ENCODE results near the gene NBEA.
A peak's percentile ranks its signal among the peaks of the same experiment; 100 is the strongest.
"Not testable (repeated sequence)": the region's sequence is repeated elsewhere in the genome, so short reads cannot be mapped to it uniquely, and the experiment has no call there.

The NBEA gene

GRCh38 chr13:34944751-34945150 is 2.7 kb downstream of the NBEA start:
- no peak overlapping the region for H3K4me3 ChIP-seq
- peaks cover 4 to 20% (median 12%) of the 10 kb centered on the region in 10 experiments; a peak in 16 of 20 replicates for H3K4me1 ChIP-seq
- peaks cover 0 to 30% (median 10%) of the 10 kb centered on the region in 11 experiments; a peak in 14 of 22 replicates for H4K20me1 ChIP-seq
- H3K4me2 ChIP-seq, result peak overlapping the region in 3 of 11 experiments; percentile 10 to 85 (median 30); a peak in 4 of 22 replicates
- TF ChIP-seq Cebpa-rat (IDR thresholded peaks at IDR 0.05), result no peak
- H3K36me3 ChIP-seq, result no peaks in the 10 kb centered on the region
- peaks cover 27 to 40% (median 32%) of the 10 kb centered on the region in 11 experiments for H3K27me3 ChIP-seq
- H3K9ac ChIP-seq, result no peak overlapping the region
- no peak overlapping the region for H3K27ac ChIP-seq
- H3K9me3 ChIP-seq (replicated peaks in 1 of 11), result no peaks in the 10 kb centered on the region

GRCh38 chr13:34951528-34951927 is 9.5 kb downstream of the NBEA start:
- no peak for TF ChIP-seq Cebpa-rat (IDR thresholded peaks at IDR 0.05)
- H3K36me3 ChIP-seq, result no peaks in the 10 kb centered on the region; a peak in 1 of 22 replicates
- no peak overlapping the region for H3K4me3 ChIP-seq
- no peak overlapping the region for H3K27ac ChIP-seq
- no peaks in the 10 kb centered on the region for H3K4me1 ChIP-seq
- no peak overlapping the region for H3K4me2 ChIP-seq
- no peak overlapping the region for H3K9ac ChIP-seq
- peaks cover 12 to 18% (median 14%) of the 10 kb centered on the region in 11 experiments for H3K9me3 ChIP-seq (replicated peaks in 1 of 11)
- peaks cover 0 to 8% (median 0%) of the 10 kb centered on the region in 11 experiments; a peak in 1 of 22 replicates for H4K20me1 ChIP-seq
- H3K27me3 ChIP-seq, result no peaks in the 10 kb centered on the region

DNA sequence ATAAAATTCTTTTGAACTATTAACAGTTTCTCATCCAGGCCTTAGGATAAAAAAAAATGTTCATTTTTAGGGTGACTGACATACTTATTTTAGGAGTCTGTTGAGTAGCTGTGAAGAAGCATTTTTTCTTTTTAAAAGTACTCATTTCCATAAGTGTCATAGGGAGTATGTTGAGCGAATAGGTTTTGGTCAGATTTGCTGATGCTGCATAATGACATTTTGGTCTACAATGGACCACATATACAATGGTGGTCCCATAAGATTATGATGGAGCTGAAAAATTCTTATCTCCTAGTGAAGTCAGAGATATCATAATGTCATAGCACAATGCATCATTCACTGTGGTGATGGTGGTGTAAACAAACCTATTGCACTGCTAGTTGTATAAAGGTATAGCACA is 17.4 kb downstream of the NBEA start:
- H3K9ac ChIP-seq, result no peak overlapping the region
- no peaks in the 10 kb centered on the region for H4K20me1 ChIP-seq
- no peak overlapping the region for H3K4me2 ChIP-seq
- H3K4me3 ChIP-seq, result no peak overlapping the region
- H3K4me1 ChIP-seq, result no peaks in the 10 kb centered on the region
- no peak overlapping the region for H3K27ac ChIP-seq
- no peaks in the 10 kb centered on the region for H3K27me3 ChIP-seq
- H3K36me3 ChIP-seq, result no peaks in the 10 kb centered on the region
- no peak for TF ChIP-seq Cebpa-rat (IDR thresholded peaks at IDR 0.05)
- peaks cover 0 to 5% (median 1%) of the 10 kb centered on the region in 11 experiments; a peak in 12 of 22 replicates for H3K9me3 ChIP-seq (replicated peaks in 1 of 11)

GRCh38 chr13:34964558-34964957 is 22.5 kb downstream of the NBEA start:
- TF ChIP-seq Cebpa-rat (IDR thresholded peaks at IDR 0.05), result no peak
- Histone ChIP-seq H3K9me3 (replicated peaks in 1 of 11) (peaks cover under 1 to 5% (median 3%) of the 10 kb centered on the region in 11 experiments; a peak in 17 of 22 replicates), H3K9ac (no peak overlapping the region), H3K4me3 (no peak overlapping the region), H3K4me1 (0 out of 20 replicates have a peak, but pooled peaks cover 0 to 5% (median 0%) of the 10 kb centered on the region in 10 experiments), H3K27me3 (no peaks in the 10 kb centered on the region), H3K4me2 (no peak overlapping the region), H3K36me3 (no peaks in the 10 kb centered on the region), H3K27ac (no peak overlapping the region), H4K20me1 (no peaks in the 10 kb centered on the region)

- Histone ChIP-seq H3K9me3 (replicated peaks in 1 of 11) (peaks cover 14 to 26% (median 21%) of the 10 kb centered on the region in 11 experiments), H3K9ac (no peak overlapping the region), H3K27ac (no peak overlapping the region), H3K4me3 (no peak overlapping the region), H4K20me1 (no peaks in the 10 kb centered on the region), H3K36me3 (no peaks in the 10 kb centered on the region), H3K4me2 (no peak overlapping the region), H3K27me3 (no peaks in the 10 kb centered on the region), H3K4me1 (0 out of 20 replicates have a peak, but pooled peaks cover 0 to 5% (median 0%) of the 10 kb centered on the region in 10 experiments)
- no peak for TF ChIP-seq Cebpa-rat (IDR thresholded peaks at IDR 0.05)
These were observed 25.9 kb downstream of the NBEA start for GRCh38 chr13:34967851-34968562.

GRCh38 chr13:34969539-34969938 is 27.5 kb downstream of the NBEA start:
- H3K27me3 ChIP-seq, H3K4me1 ChIP-seq, H3K4me2 ChIP-seq, H3K9ac ChIP-seq, H3K36me3 ChIP-seq, H3K4me3 ChIP-seq, H3K27ac ChIP-seq, H4K20me1 ChIP-seq: not testable (repeated sequence)
- H3K9me3 ChIP-seq (replicated peaks in 1 of 11), result peaks cover 19 to 31% (median 28%) of the 10 kb centered on the region in 11 experiments

GRCh38 chr13:34970961-34971360 is 28.9 kb downstream of the NBEA start:
- Histone ChIP-seq H3K4me3 (no peak overlapping the region), H3K27ac (no peak overlapping the region), H3K9me3 (replicated peaks in 1 of 11) (peaks cover 19 to 31% (median 28%) of the 10 kb centered on the region in 11 experiments), H4K20me1 (no peaks in the 10 kb centered on the region), H3K36me3 (peaks cover 0 to 7% (median 0%) of the 10 kb centered on the region in 11 experiments; a peak in 3 of 22 replicates), H3K4me2 (no peak overlapping the region), H3K4me1 (0 out of 20 replicates have a peak, but pooled peaks cover 0 to 5% (median 0%) of the 10 kb centered on the region in 10 experiments), H3K9ac (no peak overlapping the region), H3K27me3 (no peaks in the 10 kb centered on the region)
- no peak for TF ChIP-seq Cebpa-rat (IDR thresholded peaks at IDR 0.05)

- Histone ChIP-seq H3K4me1 (0 out of 20 replicates have a peak, but pooled peaks cover 0 to 5% (median 0%) of the 10 kb centered on the region in 10 experiments), H3K9me3 (replicated peaks in 1 of 11) (peaks cover 19 to 31% (median 28%) of the 10 kb centered on the region in 11 experiments), H3K9ac (no peak overlapping the region), H4K20me1 (no peaks in the 10 kb centered on the region), H3K36me3 (peaks cover 0 to 7% (median 0%) of the 10 kb centered on the region in 11 experiments; a peak in 3 of 22 replicates), H3K4me2 (no peak overlapping the region), H3K4me3 (no peak overlapping the region), H3K27ac (no peak overlapping the region), H3K27me3 (no peaks in the 10 kb centered on the region)
- TF ChIP-seq Cebpa-rat (IDR thresholded peaks at IDR 0.05), result no peak
These were observed 29.4 kb downstream of the NBEA start for GRCh38 chr13:34971473-34971872.

- not testable (repeated sequence) for H3K27ac ChIP-seq, H3K9ac ChIP-seq, H4K20me1 ChIP-seq, H3K4me2 ChIP-seq, H3K4me3 ChIP-seq, H3K27me3 ChIP-seq, H3K4me1 ChIP-seq, H3K36me3 ChIP-seq
- peaks cover 24 to 36% (median 28%) of the 10 kb centered on the region in 11 experiments for H3K9me3 ChIP-seq (replicated peaks in 1 of 11)
These were observed 43.1 kb downstream of the NBEA start for GRCh38 chr13:34985199-34985598.
